ENCODE data around the gene MEAF6.

DNA sequence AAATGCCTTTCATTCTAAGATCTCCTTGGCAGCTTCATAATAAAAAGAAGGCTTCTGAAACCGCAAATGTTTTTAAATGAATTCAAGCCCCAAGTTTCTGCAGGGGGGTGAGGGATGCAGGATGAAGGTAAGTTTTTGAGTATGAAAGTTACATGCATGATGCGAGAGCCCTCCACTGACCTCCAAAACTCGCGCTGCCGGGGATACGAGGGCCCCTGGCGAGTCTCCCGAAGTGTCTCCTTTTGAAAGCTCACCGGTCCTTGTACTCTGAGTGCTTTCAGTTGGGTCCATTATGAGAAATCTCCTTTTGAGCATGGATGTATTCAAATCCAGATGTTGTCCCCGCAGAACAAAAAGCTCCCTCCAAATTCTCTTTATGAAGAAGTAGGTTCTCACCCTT, 59.0 kb downstream of the MEAF6 start:
- TF ChIP-seq, protein P1, sequence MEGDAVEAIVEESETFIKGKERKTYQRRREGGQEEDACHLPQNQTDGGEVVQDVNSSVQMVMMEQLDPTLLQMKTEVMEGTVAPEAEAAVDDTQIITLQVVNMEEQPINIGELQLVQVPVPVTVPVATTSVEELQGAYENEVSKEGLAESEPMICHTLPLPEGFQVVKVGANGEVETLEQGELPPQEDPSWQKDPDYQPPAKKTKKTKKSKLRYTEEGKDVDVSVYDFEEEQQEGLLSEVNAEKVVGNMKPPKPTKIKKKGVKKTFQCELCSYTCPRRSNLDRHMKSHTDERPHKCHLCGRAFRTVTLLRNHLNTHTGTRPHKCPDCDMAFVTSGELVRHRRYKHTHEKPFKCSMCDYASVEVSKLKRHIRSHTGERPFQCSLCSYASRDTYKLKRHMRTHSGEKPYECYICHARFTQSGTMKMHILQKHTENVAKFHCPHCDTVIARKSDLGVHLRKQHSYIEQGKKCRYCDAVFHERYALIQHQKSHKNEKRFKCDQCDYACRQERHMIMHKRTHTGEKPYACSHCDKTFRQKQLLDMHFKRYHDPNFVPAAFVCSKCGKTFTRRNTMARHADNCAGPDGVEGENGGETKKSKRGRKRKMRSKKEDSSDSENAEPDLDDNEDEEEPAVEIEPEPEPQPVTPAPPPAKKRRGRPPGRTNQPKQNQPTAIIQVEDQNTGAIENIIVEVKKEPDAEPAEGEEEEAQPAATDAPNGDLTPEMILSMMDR (IDR thresholded peaks at IDR 0.05 in 8 of 11, conservative IDR thresholded peaks at IDR 0.05 in 3 of 11): no peak
- no peak for TF ChIP-seq POLR2A (IDR thresholded peaks at IDR 0.05)
- no peak for TF ChIP-seq POLR2AphosphoS5 (IDR thresholded peaks at IDR 0.05)

All from spleen (tissue), 7 donors.